ENCODE results near the gene TMEM223. TPM values are rescaled to one million over a fixed set of nuclear protein-coding genes. Genes with fewer than 3 reads are reported as not detected.
"Not testable (repeated sequence)": the region's sequence is repeated elsewhere in the genome, so short reads cannot be mapped to it uniquely, and the experiment has no call there.

TMEM223 gene
- total RNA-seq, 4 donors from 2014 or later, result 1.0 to 28.0 (median 10.0) TPM

- Histone ChIP-seq H3K4me1 (peaks cover 0 to 10% of the 10 kb centered on the region in 2 donors), H3K27ac (peak overlapping the region; percentile 94 to 96), H3K27me3 (no peaks in the 10 kb centered on the region), H3K4me3 (peak overlapping the region; percentile 57 to 66), H3K36me3 (no peaks in the 10 kb centered on the region), H3K9me3 (no peaks in the 10 kb centered on the region)
- intact Hi-C loops (cut with DNase I; ENCODE audit: low total_unique reads), result no loop called here
- peak; percentile 42 to 47 for DNase-seq
- TF ChIP-seq POLR2A (IDR thresholded peaks at IDR 0.05), result no peak
- TF ChIP-seq, protein P1, sequence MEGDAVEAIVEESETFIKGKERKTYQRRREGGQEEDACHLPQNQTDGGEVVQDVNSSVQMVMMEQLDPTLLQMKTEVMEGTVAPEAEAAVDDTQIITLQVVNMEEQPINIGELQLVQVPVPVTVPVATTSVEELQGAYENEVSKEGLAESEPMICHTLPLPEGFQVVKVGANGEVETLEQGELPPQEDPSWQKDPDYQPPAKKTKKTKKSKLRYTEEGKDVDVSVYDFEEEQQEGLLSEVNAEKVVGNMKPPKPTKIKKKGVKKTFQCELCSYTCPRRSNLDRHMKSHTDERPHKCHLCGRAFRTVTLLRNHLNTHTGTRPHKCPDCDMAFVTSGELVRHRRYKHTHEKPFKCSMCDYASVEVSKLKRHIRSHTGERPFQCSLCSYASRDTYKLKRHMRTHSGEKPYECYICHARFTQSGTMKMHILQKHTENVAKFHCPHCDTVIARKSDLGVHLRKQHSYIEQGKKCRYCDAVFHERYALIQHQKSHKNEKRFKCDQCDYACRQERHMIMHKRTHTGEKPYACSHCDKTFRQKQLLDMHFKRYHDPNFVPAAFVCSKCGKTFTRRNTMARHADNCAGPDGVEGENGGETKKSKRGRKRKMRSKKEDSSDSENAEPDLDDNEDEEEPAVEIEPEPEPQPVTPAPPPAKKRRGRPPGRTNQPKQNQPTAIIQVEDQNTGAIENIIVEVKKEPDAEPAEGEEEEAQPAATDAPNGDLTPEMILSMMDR (IDR thresholded peaks at IDR 0.05), result peak in 1 of 4 experiments; percentile 1
Observed at GRCh38 chr11:62770778-62771143, 21.0 kb downstream of the TMEM223 start.

DNA sequence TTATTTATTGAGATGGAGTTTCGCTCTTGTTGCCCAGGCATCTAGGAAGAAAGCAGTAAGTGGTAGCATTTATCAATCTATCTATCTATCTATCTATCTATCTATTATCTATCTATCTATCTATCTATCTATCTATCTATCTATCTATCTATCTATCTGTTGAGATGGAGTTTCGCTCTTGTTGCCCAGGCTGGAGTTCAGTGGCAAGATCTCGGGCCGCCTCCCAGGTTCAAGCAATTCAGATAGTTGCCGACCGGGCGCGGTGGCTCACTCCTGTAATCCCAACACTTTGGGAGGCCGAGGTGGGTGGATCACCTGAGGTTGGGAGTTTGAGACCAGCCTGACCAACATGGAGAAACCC, 31.0 kb downstream of the TMEM223 start:
- intact Hi-C loops (cut with DNase I; ENCODE audit: low total_unique reads); DNase-seq; H3K4me1 ChIP-seq; H3K36me3 ChIP-seq; H3K27me3 ChIP-seq; H3K9me3 ChIP-seq: not testable (repeated sequence)
- Histone ChIP-seq H3K27ac (peak overlapping the region; percentile 80 to 87), H3K4me3 (peak overlapping the region; percentile 68 to 78)

DNA sequence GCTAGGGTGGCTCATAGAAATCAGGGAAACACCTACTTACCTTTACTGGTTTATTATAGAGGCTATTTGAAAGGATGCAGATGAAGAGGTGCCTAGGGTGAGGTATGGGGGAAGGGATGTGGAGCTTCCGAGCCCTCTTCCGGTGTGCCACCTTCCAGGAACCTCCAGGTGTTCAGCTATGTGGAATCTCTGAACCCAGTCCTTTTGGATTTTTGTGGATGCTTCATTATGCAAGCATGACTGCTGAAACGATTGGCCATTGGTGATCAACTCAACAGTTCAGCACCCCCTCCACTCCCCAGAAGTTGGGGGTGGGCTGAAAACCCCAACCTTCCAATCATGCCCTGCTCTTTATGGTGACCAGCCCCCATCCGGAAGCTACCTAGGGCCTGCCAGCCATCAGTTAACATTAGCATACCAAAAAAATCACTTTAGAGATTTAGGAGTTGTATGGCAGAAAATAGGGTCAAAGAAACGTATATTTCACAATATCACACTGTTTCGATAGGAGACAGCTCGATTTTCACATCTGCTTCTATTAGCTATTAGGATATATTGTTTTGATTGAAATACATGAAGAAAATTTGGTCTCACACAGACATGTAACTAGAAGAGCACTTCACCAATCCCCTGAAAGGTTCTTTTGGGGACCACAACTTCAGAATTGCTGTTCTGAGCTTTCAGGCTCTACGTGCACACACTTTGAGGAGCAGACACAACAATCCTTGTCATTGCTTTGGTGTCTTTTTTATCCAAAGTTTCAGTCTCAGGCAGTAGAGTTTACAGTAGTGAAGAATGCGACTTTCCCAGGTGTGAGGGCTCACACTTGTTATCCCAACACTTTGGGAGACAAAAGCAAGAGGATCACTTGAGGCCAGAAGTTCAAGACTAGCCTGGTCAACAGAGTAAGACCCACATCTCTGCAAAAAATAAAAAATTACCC, 33.7 kb downstream of the TMEM223 start:
- Histone ChIP-seq H3K4me3 (no peak overlapping the region), H3K27ac (no peak overlapping the region), H3K36me3 (no peaks in the 10 kb centered on the region), H3K4me1 (peaks cover 0 to 4% of the 10 kb centered on the region in 2 donors), H3K9me3 (no peaks in the 10 kb centered on the region), H3K27me3 (no peaks in the 10 kb centered on the region)
- DNase-seq, result no peak
- TF ChIP-seq POLR2A (IDR thresholded peaks at IDR 0.05), result no peak
- TF ChIP-seq, protein P1 (IDR thresholded peaks at IDR 0.05), result no peak
- intact Hi-C loops (cut with DNase I; ENCODE audit: low total_unique reads), result no loop called here

GRCh38 chr11:62755086-62755615, 36.7 kb downstream of the TMEM223 start:
- H3K4me1 ChIP-seq, result peaks cover 0 to 5% of the 10 kb centered on the region in 2 donors
- H3K36me3 ChIP-seq, result no peaks in the 10 kb centered on the region
- H3K4me3 ChIP-seq, result no peak overlapping the region
- H3K27ac ChIP-seq, result no peak overlapping the region
- no peaks in the 10 kb centered on the region for H3K9me3 ChIP-seq
- H3K27me3 ChIP-seq, result no peaks in the 10 kb centered on the region
- no peak for DNase-seq
- intact Hi-C loops (cut with DNase I; ENCODE audit: low total_unique reads), result no loop called here
- TF ChIP-seq, protein P1 (IDR thresholded peaks at IDR 0.05), result no peak
- TF ChIP-seq POLR2A (IDR thresholded peaks at IDR 0.05), result no peak

DNA sequence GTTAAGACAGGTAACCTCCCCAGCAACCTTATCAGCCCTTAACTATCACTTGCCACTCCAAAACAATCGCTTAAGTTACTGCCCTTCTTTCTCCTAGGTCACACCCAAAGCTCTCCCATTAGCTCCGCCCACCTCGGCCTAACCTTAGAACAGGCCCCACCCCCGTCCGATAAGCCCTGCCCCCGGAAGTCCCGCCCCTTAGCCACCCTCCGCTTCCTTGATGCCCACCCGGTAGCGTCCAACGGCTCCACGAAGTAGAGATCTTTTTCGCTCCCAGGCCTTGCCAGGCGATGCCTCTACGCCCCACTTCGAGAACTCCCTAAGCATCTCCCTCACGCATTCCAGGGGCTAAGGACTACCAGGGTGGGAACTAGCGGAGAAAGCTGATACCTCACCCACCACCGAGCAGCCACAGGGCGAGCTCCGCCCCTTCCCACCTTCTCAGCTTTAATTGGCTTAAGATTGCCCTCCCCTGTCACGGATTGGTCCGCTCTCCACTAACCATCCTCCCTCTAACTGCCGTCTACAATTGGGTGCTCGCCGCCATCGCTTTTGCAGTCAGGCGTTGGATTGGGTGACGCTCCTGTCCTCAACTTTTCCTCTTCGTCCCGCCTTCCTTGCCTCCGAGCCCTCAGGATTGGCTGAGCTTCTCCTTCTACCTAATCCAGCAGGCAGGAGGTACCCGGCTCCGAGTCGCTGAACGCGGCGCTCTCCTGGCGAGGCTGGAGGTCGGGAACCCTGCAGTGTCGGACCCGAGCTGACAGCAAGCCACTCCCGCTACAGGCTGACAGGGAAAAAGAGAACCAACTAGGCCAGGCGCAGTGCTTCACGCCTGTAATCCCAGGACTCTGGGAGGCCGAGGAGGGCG, 37.8 kb downstream of the TMEM223 start, which contains the start of gene ZBTB3:
TSS of gene ZBTB3 (minus strand) at position 425 of the 868 bp plus-strand sequence. CDS start 496 bp downstream, outside the sequence.
- intact Hi-C loops (cut with DNase I; ENCODE audit: low total_unique reads), result no loop called here
- H3K27ac ChIP-seq, result peak within 1 kb of the TSS; percentile 91 to 92
- DNase-seq, result peak; percentile 96 to 98
- TF ChIP-seq, protein P1 (IDR thresholded peaks at IDR 0.05), result peak in 2 of 4 experiments; percentile 5 to 43
- peak; percentile 52 to 74 for TF ChIP-seq POLR2A (IDR thresholded peaks at IDR 0.05)
- H3K27me3 ChIP-seq, result no peaks in the 10 kb centered on the region
- peaks cover 0 to 5% of the 10 kb centered on the region in 2 donors for H3K4me1 ChIP-seq
- H3K9me3 ChIP-seq, result no peaks in the 10 kb centered on the region
- H3K4me3 ChIP-seq, result peak within 1 kb of the TSS; percentile 69 to 83
- no peaks in the 10 kb centered on the region for H3K36me3 ChIP-seq

Data from uterus (tissue), 4 donors.